ENCODE measurements around the gene FGF19.

FGF19 gene

GRCh38 chr11:69665669-69666068 lies 38.2 kb downstream of the FGF19 start:
- no peak overlapping the region for H3K4me3 ChIP-seq (ENCODE audit: low read length)
- H3K27me3 ChIP-seq (ENCODE audit: control insufficient read depth, insufficient read depth, low read length): no peaks in the 10 kb centered on the region
- peaks cover 7% of the 10 kb centered on the region for H3K4me1 ChIP-seq (ENCODE audit: control insufficient read depth, insufficient read depth, low read length)
- no peaks in the 10 kb centered on the region for H3K9me3 ChIP-seq (replicated peaks; ENCODE audit: low read length)
- H3K9ac ChIP-seq (ENCODE audit: low read depth, low read length): no peak overlapping the region
- peaks cover 58% of the 10 kb centered on the region for H3K36me3 ChIP-seq (ENCODE audit: insufficient read depth, low read length)
- H3K4me2 ChIP-seq (ENCODE audit: low read length): no peak overlapping the region

GRCh38 chr11:69664901-69665300 lies 38.9 kb downstream of the FGF19 start:
- Histone ChIP-seq H3K4me1 (ENCODE audit: control insufficient read depth, insufficient read depth, low read length) (peaks cover under 1% of the 10 kb centered on the region), H3K36me3 (ENCODE audit: insufficient read depth, low read length) (peaks cover 52% of the 10 kb centered on the region), H3K4me3 (ENCODE audit: low read length) (no peak overlapping the region), H3K9ac (ENCODE audit: low read depth, low read length) (no peak overlapping the region), H3K27me3 (ENCODE audit: control insufficient read depth, insufficient read depth, low read length) (no peaks in the 10 kb centered on the region), H3K4me2 (ENCODE audit: low read length) (no peak overlapping the region), H3K9me3 (replicated peaks; ENCODE audit: low read length) (no peaks in the 10 kb centered on the region)

GRCh38 chr11:69664103-69664775 lies 39.6 kb downstream of the FGF19 start:
- Histone ChIP-seq H3K9me3 (replicated peaks; ENCODE audit: low read length) (no peaks in the 10 kb centered on the region), H3K36me3 (ENCODE audit: insufficient read depth, low read length) (peaks cover 46% of the 10 kb centered on the region), H3K4me3 (ENCODE audit: low read length) (no peak overlapping the region), H3K4me1 (ENCODE audit: control insufficient read depth, insufficient read depth, low read length) (no peaks in the 10 kb centered on the region), H3K9ac (ENCODE audit: low read depth, low read length) (no peak overlapping the region), H3K27me3 (ENCODE audit: control insufficient read depth, insufficient read depth, low read length) (no peaks in the 10 kb centered on the region), H3K4me2 (ENCODE audit: low read length) (no peak overlapping the region)

GRCh38 chr11:69663326-69663725 lies 40.5 kb downstream of the FGF19 start:
- no peaks in the 10 kb centered on the region for H3K4me1 ChIP-seq (ENCODE audit: control insufficient read depth, insufficient read depth, low read length)
- H3K27me3 ChIP-seq (ENCODE audit: control insufficient read depth, insufficient read depth, low read length): no peaks in the 10 kb centered on the region
- peaks cover 40% of the 10 kb centered on the region for H3K36me3 ChIP-seq (ENCODE audit: insufficient read depth, low read length)
- no peak overlapping the region for H3K9ac ChIP-seq (ENCODE audit: low read depth, low read length)
- no peak overlapping the region for H3K4me3 ChIP-seq (ENCODE audit: low read length)
- H3K4me2 ChIP-seq (ENCODE audit: low read length): no peak overlapping the region
- H3K9me3 ChIP-seq (replicated peaks; ENCODE audit: low read length): no peaks in the 10 kb centered on the region

- Histone ChIP-seq H3K4me2 (ENCODE audit: low read length) (no peak overlapping the region), H3K9me3 (replicated peaks; ENCODE audit: low read length) (no peaks in the 10 kb centered on the region), H3K9ac (ENCODE audit: low read depth, low read length) (no peak overlapping the region), H3K4me3 (ENCODE audit: low read length) (no peak overlapping the region), H3K27me3 (ENCODE audit: control insufficient read depth, insufficient read depth, low read length) (no peaks in the 10 kb centered on the region), H3K4me1 (ENCODE audit: control insufficient read depth, insufficient read depth, low read length) (no peaks in the 10 kb centered on the region), H3K36me3 (ENCODE audit: insufficient read depth, low read length) (peaks cover 35% of the 10 kb centered on the region)
Observed at GRCh38 chr11:69662806-69663205, 41.0 kb downstream of the FGF19 start.

GRCh38 chr11:69662021-69662698 lies 41.7 kb downstream of the FGF19 start:
- no peak overlapping the region for H3K9ac ChIP-seq (ENCODE audit: low read depth, low read length)
- H3K36me3 ChIP-seq (ENCODE audit: insufficient read depth, low read length): peaks cover 29% of the 10 kb centered on the region
- no peaks in the 10 kb centered on the region for H3K4me1 ChIP-seq (ENCODE audit: control insufficient read depth, insufficient read depth, low read length)
- H3K9me3 ChIP-seq (replicated peaks; ENCODE audit: low read length): no peaks in the 10 kb centered on the region
- H3K27me3 ChIP-seq (ENCODE audit: control insufficient read depth, insufficient read depth, low read length): no peaks in the 10 kb centered on the region
- no peak overlapping the region for H3K4me2 ChIP-seq (ENCODE audit: low read length)
- H3K4me3 ChIP-seq (ENCODE audit: low read length): no peak overlapping the region

GRCh38 chr11:69661413-69661715 lies 42.5 kb downstream of the FGF19 start:
- Histone ChIP-seq H3K4me3 (ENCODE audit: low read length) (no peak overlapping the region), H3K4me2 (ENCODE audit: low read length) (no peak overlapping the region), H3K9ac (ENCODE audit: low read depth, low read length) (no peak overlapping the region), H3K36me3 (ENCODE audit: insufficient read depth, low read length) (peaks cover 23% of the 10 kb centered on the region), H3K4me1 (ENCODE audit: control insufficient read depth, insufficient read depth, low read length) (no peaks in the 10 kb centered on the region), H3K9me3 (replicated peaks; ENCODE audit: low read length) (no peaks in the 10 kb centered on the region), H3K27me3 (ENCODE audit: control insufficient read depth, insufficient read depth, low read length) (no peaks in the 10 kb centered on the region)

GRCh38 chr11:69660001-69660500 lies 43.8 kb downstream of the FGF19 start:
- H3K4me2 ChIP-seq (ENCODE audit: low read length): no peak overlapping the region
- no peaks in the 10 kb centered on the region for H3K4me1 ChIP-seq (ENCODE audit: control insufficient read depth, insufficient read depth, low read length)
- H3K9ac ChIP-seq (ENCODE audit: low read depth, low read length): no peak overlapping the region
- no peaks in the 10 kb centered on the region for H3K9me3 ChIP-seq (replicated peaks; ENCODE audit: low read length)
- H3K27me3 ChIP-seq (ENCODE audit: control insufficient read depth, insufficient read depth, low read length): no peaks in the 10 kb centered on the region
- peaks cover 19% of the 10 kb centered on the region for H3K36me3 ChIP-seq (ENCODE audit: insufficient read depth, low read length)
- no peak overlapping the region for H3K4me3 ChIP-seq (ENCODE audit: low read length)

GRCh38 chr11:69659591-69659990 lies 44.2 kb downstream of the FGF19 start:
- H3K9ac ChIP-seq (ENCODE audit: low read depth, low read length): no peak overlapping the region
- H3K4me1 ChIP-seq (ENCODE audit: control insufficient read depth, insufficient read depth, low read length): no peaks in the 10 kb centered on the region
- H3K9me3 ChIP-seq (replicated peaks; ENCODE audit: low read length): no peaks in the 10 kb centered on the region
- no peaks in the 10 kb centered on the region for H3K27me3 ChIP-seq (ENCODE audit: control insufficient read depth, insufficient read depth, low read length)
- peaks cover 17% of the 10 kb centered on the region for H3K36me3 ChIP-seq (ENCODE audit: insufficient read depth, low read length)
- no peak overlapping the region for H3K4me2 ChIP-seq (ENCODE audit: low read length)
- H3K4me3 ChIP-seq (ENCODE audit: low read length): no peak overlapping the region

GRCh38 chr11:69658626-69659450 lies 45.0 kb downstream of the FGF19 start:
- Histone ChIP-seq H3K36me3 (ENCODE audit: insufficient read depth, low read length) (peaks cover 17% of the 10 kb centered on the region), H3K4me3 (ENCODE audit: low read length) (no peak overlapping the region), H3K27me3 (ENCODE audit: control insufficient read depth, insufficient read depth, low read length) (no peaks in the 10 kb centered on the region), H3K4me1 (ENCODE audit: control insufficient read depth, insufficient read depth, low read length) (no peaks in the 10 kb centered on the region), H3K9ac (ENCODE audit: low read depth, low read length) (no peak overlapping the region), H3K4me2 (ENCODE audit: low read length) (no peak overlapping the region), H3K9me3 (replicated peaks; ENCODE audit: low read length) (no peaks in the 10 kb centered on the region)

GRCh38 chr11:69657911-69658625 lies 45.8 kb downstream of the FGF19 start:
- Histone ChIP-seq H3K36me3 (ENCODE audit: insufficient read depth, low read length) (peaks cover 18% of the 10 kb centered on the region), H3K27me3 (ENCODE audit: control insufficient read depth, insufficient read depth, low read length) (no peaks in the 10 kb centered on the region), H3K4me3 (ENCODE audit: low read length) (no peak overlapping the region), H3K9me3 (replicated peaks; ENCODE audit: low read length) (no peaks in the 10 kb centered on the region), H3K4me2 (ENCODE audit: low read length) (no peak overlapping the region), H3K4me1 (ENCODE audit: control insufficient read depth, insufficient read depth, low read length) (no peaks in the 10 kb centered on the region), H3K9ac (ENCODE audit: low read depth, low read length) (no peak overlapping the region)

Measured in skeletal muscle satellite cell (primary cell).